ENCODE data around the gene EFNA3. TPM values are rescaled to one million over a fixed set of nuclear protein-coding genes. Genes with fewer than 3 reads are reported as not detected.

The EFNA3 gene
- total RNA-seq, 1 experiment from 2014 or later, result 20.4 TPM

GRCh38 chr1:155040358-155041093 lies 38.1 kb upstream of the EFNA3 start:
- CTCF ChIA-PET, result no interaction called here
- Histone ChIP-seq H3K4me2 (ENCODE audit: low read length) (no peak overlapping the region), H3K4me3 (replicated peaks in 1 of 2; ENCODE audit: low read depth in 1 of 2, low read length in 2 of 2) (no peak overlapping the region), H3K9me2 (ENCODE audit: insufficient read depth) (no peaks in the 10 kb centered on the region), H3K79me2 (ENCODE audit: insufficient read depth, low read length) (no peaks in the 10 kb centered on the region), H3K27ac (ENCODE audit: low read depth, low read length) (no peak overlapping the region), H3K9me3 (ENCODE audit: control insufficient read depth in 1 of 2, insufficient read depth in 1 of 2, low read depth in 1 of 2, low read length in 2 of 2) (no peaks in the 10 kb centered on the region), H3K27me3 (ENCODE audit: insufficient read depth, low read length) (no peaks in the 10 kb centered on the region), H2AFZ (ENCODE audit: low read depth, low read length, poor library complexity, severe bottlenecking) (no peak overlapping the region), H3K9ac (ENCODE audit: low read length) (no peak overlapping the region), H4K20me1 (ENCODE audit: insufficient read depth) (no peaks in the 10 kb centered on the region), H3K4me1 (ENCODE audit: control insufficient read depth in 1 of 2, insufficient read depth in 2 of 2, low read length in 2 of 2) (peaks cover 8 to 24% of the 10 kb centered on the region in 2 experiments), H3K36me3 (ENCODE audit: control insufficient read depth in 1 of 2, insufficient read depth in 2 of 2, low read length in 2 of 2) (no peaks in the 10 kb centered on the region)
- POLR2A ChIA-PET, result no interaction called here
- DNase-seq (ENCODE audit: low read depth, low spot score), result no peak
- RAD21 ChIA-PET (ENCODE audit: low non-redundant PET in 1 of 2, low total read pairs in 2 of 2, uncharacterized antibody in 2 of 2, unreplicated experiment in 2 of 2), result no interaction called here
- intact Hi-C loops (cut with micrococcal nuclease), result no loop called here
- TF ChIP-seq EGR1 (IDR thresholded peaks at IDR 0.05; ENCODE audit: low read depth) (no peak), MAX (IDR thresholded peaks at IDR 0.05) (no peak), ZNF274 (IDR thresholded peaks at IDR 0.05; ENCODE audit: low read depth, low read length) (no peak), JUND (IDR thresholded peaks at IDR 0.05) (no peak), RAD21 (IDR thresholded peaks at IDR 0.05; ENCODE audit: low read depth) (no peak), ATF3 (IDR thresholded peaks at IDR 0.05) (no peak), REST (IDR thresholded peaks at IDR 0.05; ENCODE audit: low read depth) (no peak), EZH2phosphoT487 (IDR thresholded peaks at IDR 0.05; ENCODE audit: borderline replicate concordance) (no peak), ELF1 (IDR thresholded peaks at IDR 0.05; ENCODE audit: borderline replicate concordance, low read depth) (no peak), YY1 (IDR thresholded peaks at IDR 0.05; ENCODE audit: extremely low read depth, insufficient replicate concordance, low read depth, low read length) (no peak), ZFX (IDR thresholded peaks at IDR 0.05) (no peak), EZH2 (IDR thresholded peaks at IDR 0.05) (no peak), TCF7L2 (IDR thresholded peaks at IDR 0.05; ENCODE audit: borderline replicate concordance, extremely low read depth, insufficient read depth, insufficient read length) (no peak), CBX3 (IDR thresholded peaks at IDR 0.05; ENCODE audit: low read depth) (no peak), ZBTB33 (IDR thresholded peaks at IDR 0.05; ENCODE audit: extremely low read depth, insufficient replicate concordance, low read length) (no peak)
- ATAC-seq, result no peak
- BruUV-seq (replicated peaks), result no TSS peak

Measured in HCT116 (cell line).